ENCODE results near the gene LYST. TPM values are rescaled to one million over a fixed set of nuclear protein-coding genes. Genes with fewer than 3 reads are reported as not detected.
"Not testable (repeated sequence)": the region's sequence is repeated elsewhere in the genome, so short reads cannot be mapped to it uniquely, and the experiment has no call there.

Gene LYST
- total RNA-seq, 1 experiment from 2014 or later = 0.58 TPM

GRCh38 chr1:235831148-235831547 is 35.6 kb downstream of the LYST start:
- peak; percentile 84 for DNase-seq (ENCODE audit: low spot score)
- in situ Hi-C loops (cut with HindIII; ENCODE audit: low sequenced_read_pairs) = no loop called here

DNA sequence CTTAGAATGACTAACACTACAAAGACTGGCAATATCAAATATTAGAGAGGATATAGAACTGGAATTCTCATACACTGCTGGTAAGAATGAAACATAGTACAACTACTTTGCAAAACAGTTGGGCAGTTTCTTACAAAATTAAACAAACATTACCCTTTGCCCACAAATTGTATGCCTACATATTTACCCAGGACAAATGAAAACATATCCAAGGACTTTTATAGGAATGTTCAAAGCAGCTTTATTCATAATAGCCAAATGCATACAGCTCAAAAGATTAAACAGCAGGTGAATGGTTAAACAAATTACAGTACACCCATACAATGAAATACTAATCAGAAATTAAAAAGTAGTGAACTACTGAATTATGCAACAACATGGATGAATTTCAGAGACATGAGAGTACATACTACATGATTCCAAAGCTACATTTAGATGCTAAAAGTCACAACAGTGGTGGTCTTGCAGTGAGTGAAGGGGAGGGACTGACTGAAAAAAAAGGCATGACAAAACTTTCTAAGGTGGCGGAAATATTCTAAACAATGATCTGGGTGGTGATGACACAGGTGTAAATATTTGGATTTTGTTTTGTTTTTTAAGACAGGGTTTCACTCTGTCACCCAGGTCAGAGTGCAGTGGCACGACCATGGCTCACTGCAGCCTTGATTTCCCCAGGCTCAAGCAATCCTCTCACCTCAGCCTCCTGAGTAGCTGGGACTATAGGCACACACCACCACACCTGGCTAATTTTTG is 40.4 kb downstream of the LYST start:
- in situ Hi-C loops (cut with HindIII; ENCODE audit: low sequenced_read_pairs) = no loop called here
- no peak for DNase-seq (ENCODE audit: low spot score)

- in situ Hi-C loops (cut with HindIII; ENCODE audit: low sequenced_read_pairs) = no loop called here
- no peak for DNase-seq (ENCODE audit: low spot score)
Observed at GRCh38 chr1:235825229-235825628, 41.5 kb downstream of the LYST start.

- in situ Hi-C loops (cut with HindIII; ENCODE audit: low sequenced_read_pairs) = no loop called here
Observed at GRCh38 chr1:235823684-235824083, 43.0 kb downstream of the LYST start.

GRCh38 chr1:235822685-235823084 is 44.0 kb downstream of the LYST start:
- DNase-seq (ENCODE audit: low spot score) = no peak
- in situ Hi-C loops (cut with HindIII; ENCODE audit: low sequenced_read_pairs) = no loop called here

More at GRCh38 chr1:235823684-235824083, 43.0 kb downstream of the LYST start:
- no peak for DNase-seq (ENCODE audit: low spot score)

DNA sequence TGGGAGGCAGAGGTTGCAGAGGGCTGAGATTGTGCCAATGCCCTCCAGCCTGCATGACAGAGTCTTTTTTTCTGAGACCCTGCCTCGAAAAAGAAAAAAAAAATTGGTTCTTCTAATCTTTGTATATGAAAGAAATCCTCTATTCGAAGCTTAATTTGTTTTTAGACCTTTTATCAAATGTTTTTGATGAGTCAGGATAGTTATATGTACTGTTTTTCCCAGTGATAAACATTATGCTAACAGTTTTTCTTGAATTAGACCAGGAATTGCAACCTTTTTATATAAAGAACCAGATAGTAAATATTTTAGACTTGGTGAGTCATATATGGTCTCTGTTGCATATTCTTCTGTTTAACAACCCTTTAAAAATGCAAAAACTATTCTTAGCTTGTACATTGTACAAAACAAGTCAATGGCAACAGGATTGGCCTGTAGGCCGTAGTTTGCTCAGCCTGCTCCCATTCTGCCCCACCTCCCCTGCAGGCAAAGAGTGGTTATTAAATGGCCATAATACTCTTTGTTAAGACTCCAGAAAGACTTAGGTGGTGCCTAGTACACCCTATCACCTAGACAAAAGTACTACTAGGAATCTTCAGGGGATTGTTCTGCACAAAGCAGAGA is 45.2 kb downstream of the LYST start:
- DNase-seq (ENCODE audit: low spot score) = no peak
- in situ Hi-C loops (cut with HindIII; ENCODE audit: low sequenced_read_pairs) = no loop called here

GRCh38 chr1:235820061-235820460 is 46.6 kb downstream of the LYST start:
- no peak for DNase-seq (ENCODE audit: low spot score)
- in situ Hi-C loops (cut with HindIII; ENCODE audit: low sequenced_read_pairs) = no loop called here

DNA sequence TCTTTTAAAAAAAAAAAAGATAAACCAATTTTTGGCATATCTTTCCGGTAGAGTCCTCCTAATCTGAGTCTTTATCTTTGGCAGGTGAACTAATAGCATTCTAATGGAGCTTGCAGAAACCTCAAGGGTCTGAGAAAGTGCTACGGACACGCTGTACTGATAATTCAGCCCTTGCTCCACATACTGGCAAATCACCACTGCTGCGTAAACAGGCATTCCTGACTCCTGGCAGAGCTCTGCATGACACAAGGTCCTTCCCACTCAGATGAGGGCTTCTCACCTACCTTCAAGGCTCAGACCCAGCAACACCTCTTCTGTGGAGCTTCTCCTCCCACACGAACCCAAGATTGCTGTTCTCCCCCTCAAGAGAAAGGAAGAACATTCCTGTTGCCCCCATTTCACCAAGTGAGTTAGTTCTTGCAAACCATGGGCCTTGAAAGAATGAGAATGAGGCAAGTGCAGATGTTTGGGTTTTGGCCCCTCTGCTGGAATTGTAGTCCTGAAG is 48.0 kb downstream of the LYST start:
- in situ Hi-C loops (cut with HindIII; ENCODE audit: low sequenced_read_pairs) = no loop called here
- no peak for DNase-seq (ENCODE audit: low spot score)

- in situ Hi-C loops (cut with HindIII; ENCODE audit: low sequenced_read_pairs) = no loop called here
- no peak for DNase-seq (ENCODE audit: low spot score)
Observed at GRCh38 chr1:235817101-235817728, 49.5 kb downstream of the LYST start.

DNA sequence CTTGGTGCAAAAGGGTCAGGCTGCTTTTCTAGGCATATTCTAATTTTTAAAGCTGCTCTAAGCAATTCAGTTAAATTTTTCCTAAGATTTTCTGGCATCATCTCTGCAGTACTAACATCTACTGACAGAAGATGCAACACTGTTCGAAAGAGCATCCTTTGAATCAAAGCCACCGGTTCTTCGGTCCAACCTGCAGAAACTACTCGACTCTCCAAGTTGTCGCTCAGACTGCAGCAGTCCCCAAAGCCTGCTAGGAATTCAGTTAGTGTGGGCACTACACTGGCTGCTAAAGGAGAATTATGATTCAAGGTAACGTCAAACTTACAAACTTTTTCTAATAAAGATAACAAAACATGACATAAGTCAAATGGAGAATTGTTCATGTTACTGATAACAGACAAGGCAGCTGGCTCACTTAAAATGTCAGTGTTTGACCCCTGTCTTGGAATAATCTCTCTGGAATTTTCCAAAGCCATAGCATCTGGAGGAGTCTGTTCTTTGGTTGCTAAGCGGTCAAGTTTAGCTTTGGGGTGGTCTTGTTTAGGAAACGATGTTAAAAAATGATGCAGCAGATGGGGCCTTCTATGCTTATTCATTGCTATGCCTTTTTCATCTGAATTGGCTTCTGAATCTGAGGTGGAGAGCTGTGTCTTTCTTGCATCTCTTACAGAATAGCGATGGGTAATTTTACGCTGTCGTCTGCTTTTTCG is 56.9 kb downstream of the LYST start:
- peak; percentile 31 for DNase-seq (ENCODE audit: low spot score)
- in situ Hi-C loops (cut with HindIII; ENCODE audit: low sequenced_read_pairs) = no loop called here

- no peak for DNase-seq (ENCODE audit: low spot score)
- in situ Hi-C loops (cut with HindIII; ENCODE audit: low sequenced_read_pairs) = no loop called here
Observed at GRCh38 chr1:235808223-235808622, 58.5 kb downstream of the LYST start.

- DNase-seq (ENCODE audit: low spot score) = no peak
- in situ Hi-C loops (cut with HindIII; ENCODE audit: low sequenced_read_pairs) = no loop called here
Observed at GRCh38 chr1:235806123-235806522, 60.6 kb downstream of the LYST start.

- DNase-seq (ENCODE audit: low spot score) = no peak
- in situ Hi-C loops (cut with HindIII; ENCODE audit: low sequenced_read_pairs) = no loop called here
Observed at GRCh38 chr1:235802573-235803346, 63.9 kb downstream of the LYST start.

- in situ Hi-C loops (cut with HindIII; ENCODE audit: low sequenced_read_pairs) = no loop called here
- DNase-seq (ENCODE audit: low spot score) = no peak
Observed at GRCh38 chr1:235799264-235799663, 67.4 kb downstream of the LYST start.

DNA sequence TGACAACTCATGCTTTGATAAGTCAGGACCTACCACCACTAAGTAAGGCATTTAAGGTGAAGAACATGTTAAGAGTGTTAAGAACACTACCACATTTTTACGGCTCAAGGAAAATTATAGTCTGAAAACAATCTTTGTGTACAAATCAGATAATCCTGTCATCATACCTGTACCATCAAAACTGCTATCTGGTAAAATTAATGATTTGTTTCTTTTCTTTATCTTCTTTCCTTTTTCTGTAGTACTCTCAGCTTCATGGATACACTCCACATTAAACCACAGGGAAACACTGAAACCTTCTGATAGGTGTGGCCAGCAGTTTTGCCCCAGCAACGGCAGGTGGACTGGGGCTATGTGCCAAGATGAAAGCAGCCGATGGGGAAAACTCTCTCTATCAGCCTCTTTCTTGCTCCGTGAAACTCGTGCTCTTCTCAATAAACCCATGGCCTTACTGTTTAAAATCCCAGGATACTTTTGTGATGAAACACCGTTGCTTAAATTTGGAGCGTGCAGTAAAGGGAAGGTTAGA is 75.1 kb downstream of the LYST start:
- no peak for DNase-seq (ENCODE audit: low spot score)
- in situ Hi-C loops (cut with HindIII; ENCODE audit: low sequenced_read_pairs) = no loop called here

DNA sequence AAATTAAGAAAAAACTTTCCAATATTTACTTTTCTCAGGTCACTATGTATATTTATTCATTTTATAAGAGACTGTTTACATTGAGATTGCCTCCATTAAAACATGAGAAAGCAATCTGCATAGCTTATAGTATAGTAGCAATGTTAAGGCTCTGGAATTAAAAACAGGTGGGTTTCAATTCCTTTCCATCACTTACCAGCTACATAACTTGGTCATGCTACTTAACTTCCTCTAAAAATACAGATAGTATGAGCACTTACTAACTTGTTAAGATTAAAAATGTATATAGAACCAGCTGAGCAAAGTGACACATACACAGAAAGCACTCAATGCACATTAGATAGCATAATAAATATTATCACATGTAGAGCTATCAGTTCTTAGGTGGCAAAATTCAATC is 76.6 kb downstream of the LYST start:
- DNase-seq (ENCODE audit: low spot score) = no peak
- in situ Hi-C loops (cut with HindIII; ENCODE audit: low sequenced_read_pairs) = no loop called here

- in situ Hi-C loops (cut with HindIII; ENCODE audit: low sequenced_read_pairs); DNase-seq (ENCODE audit: low spot score): not testable (repeated sequence)
Observed at GRCh38 chr1:235786227-235786898, 80.3 kb downstream of the LYST start.

- in situ Hi-C loops (cut with HindIII; ENCODE audit: low sequenced_read_pairs) = no loop called here
- DNase-seq (ENCODE audit: low spot score) = no peak
Observed at GRCh38 chr1:235784950-235785349, 81.8 kb downstream of the LYST start.
